CD14-positive monocyte (primary cell): Measurements from ENCODE around the gene SC5D. TPM values are rescaled to one million over a fixed set of nuclear protein-coding genes. Genes with fewer than 3 reads are reported as not detected.

Source experiments
- DNase-seq, 3 donors: peaks; one replicate each; pipeline ENCODE4 v3.0.0-alpha.2; 2011 to 2022
- H2AFZ ChIP-seq: 2 replicates; pipeline ENCODE4 v1.6.0; 2012; ENCODE audit warnings: mild to moderate bottlenecking, low read depth, low read length, inconsistent platforms; ENCODE audit not compliant: insufficient read depth, poor library complexity, severe bottlenecking
- H3K27ac ChIP-seq, 2 donors: 1 replicate in 1 of 2; 2 replicates in 1 of 2; pipeline ENCODE4 v1.5.1; 2012 to 2013; ENCODE audit warnings: low read length in 2 of 2, control low read depth in 1 of 2, inconsistent platforms in 1 of 2, low read depth in 1 of 2, mild to moderate bottlenecking in 1 of 2
- H3K27me3 ChIP-seq, 2 donors: one replicate each; pipeline versions ENCODE4 v1.6.0 to v1.6.1; 2011 to 2013; ENCODE audit warnings: low read length in 2 of 2; ENCODE audit not compliant: control insufficient read depth in 2 of 2, insufficient read depth in 2 of 2
- H3K36me3 ChIP-seq, 2 donors: replicated peaks in 1 of 2; 1 replicate in 1 of 2; 2 replicates in 1 of 2; pipeline versions ENCODE4 v1.5.1 to v1.6.1; 2012 to 2013; ENCODE audit warnings: low read length in 2 of 2, control low read depth in 1 of 2, inconsistent platforms in 1 of 2, mild to moderate bottlenecking in 1 of 2; ENCODE audit not compliant: insufficient read depth in 2 of 2, control insufficient read depth in 1 of 2
- H3K4me1 ChIP-seq, 2 donors: 1 replicate in 1 of 2; 2 replicates in 1 of 2; pipeline versions ENCODE4 v1.5.1 to v1.6.1; 2012 to 2013; ENCODE audit warnings: low read length in 2 of 2, control low read depth in 1 of 2, inconsistent platforms in 1 of 2, mild to moderate bottlenecking in 1 of 2, moderate library complexity in 1 of 2; ENCODE audit not compliant: insufficient read depth in 2 of 2, control insufficient read depth in 1 of 2
- H3K4me2 ChIP-seq: replicated peaks from 2 replicates; pipeline ENCODE3; 2012; ENCODE audit warnings: low read length, moderate library complexity, mild to moderate bottlenecking; ENCODE audit not compliant: poor library complexity, severe bottlenecking; ENCODE audit errors: extremely low read depth
- H3K4me3 ChIP-seq, 3 experiments: fragments of 200-600 bp in 1 of 3; sonication (generic) in 1 of 3; replicated peaks in 1 of 3; 1 replicate in 2 of 3; 2 replicates in 1 of 3; pipeline ENCODE4 v1.5.1; 2011 to 2013; ENCODE audit warnings: low read length in 3 of 3, mild to moderate bottlenecking in 3 of 3, control low read depth in 2 of 3, low read depth in 2 of 3, inconsistent platforms in 1 of 3, moderate library complexity in 1 of 3
- H3K79me2 ChIP-seq: 2 replicates; pipeline ENCODE4 v1.6.0; 2012; ENCODE audit warnings: mild to moderate bottlenecking, control low read depth, inconsistent platforms, low read length, moderate library complexity; ENCODE audit not compliant: insufficient read depth
- H3K9ac ChIP-seq: 2 replicates; pipeline ENCODE4 v1.6.0; 2017; ENCODE audit warnings: low read length, mild to moderate bottlenecking; ENCODE audit not compliant: insufficient read depth, poor library complexity, severe bottlenecking
- H3K9me3 ChIP-seq, 2 donors: replicated peaks in 1 of 2; 1 replicate in 1 of 2; 2 replicates in 1 of 2; pipeline versions ENCODE4 v1.5.1 to v1.6.1; 2012 to 2013; ENCODE audit warnings: low read length in 2 of 2, control low read depth in 1 of 2; ENCODE audit not compliant: control insufficient read depth in 1 of 2, insufficient read depth in 1 of 2
- H4K20me1 ChIP-seq: 2 replicates; pipeline ENCODE4 v1.6.0; 2012; ENCODE audit warnings: mild to moderate bottlenecking, low read length, control low read depth, moderate library complexity; ENCODE audit not compliant: insufficient read depth
- H3K27ac Mint-ChIP-seq, 7 donors: one replicate each; pipeline ENCODE4 v1.8.0; 2020; ENCODE audit warnings: mild to moderate bottlenecking in 7 of 7, mixed read lengths in 7 of 7, moderate library complexity in 6 of 7, inconsistent platforms in 2 of 7
- H3K27me3 Mint-ChIP-seq, 3 donors: one replicate each; pipeline ENCODE4 v1.8.0; 2021 to 2022; ENCODE audit warnings: low read depth in 3 of 3, mild to moderate bottlenecking in 3 of 3, mixed read lengths in 3 of 3, moderate library complexity in 3 of 3, inconsistent platforms in 1 of 3
- H3K36me3 Mint-ChIP-seq, 2 donors: one replicate each; pipeline ENCODE4 v1.8.0; 2020; ENCODE audit warnings: mixed read lengths in 2 of 2, inconsistent platforms in 1 of 2, mild to moderate bottlenecking in 1 of 2
- H3K4me1 Mint-ChIP-seq: one replicate; pipeline ENCODE4 v1.8.0; 2020; ENCODE audit warnings: mild to moderate bottlenecking, mixed read lengths
- H3K4me3 Mint-ChIP-seq, 2 donors: one replicate each; pipeline ENCODE4 v1.8.0; 2020; ENCODE audit warnings: mild to moderate bottlenecking in 2 of 2, mixed read lengths in 2 of 2, moderate library complexity in 1 of 2
- H3K9me3 Mint-ChIP-seq, 7 donors: one replicate each; pipeline ENCODE4 v1.8.0; 2020 to 2022; ENCODE audit warnings: mixed read lengths in 7 of 7, mild to moderate bottlenecking in 6 of 7, moderate library complexity in 6 of 7, inconsistent platforms in 2 of 7
- CTCF ChIP-seq: fragments of 200-600 bp; IDR thresholded peaks from one replicate; pipeline ENCODE4 v1.8.0; 2022; ENCODE audit warnings: antibody characterized with exemption, mild to moderate bottlenecking
- WGBS: methylation state at CpG from one replicate; pipeline ENCODE4 v1.1.5; 2013; ENCODE audit warnings: missing lambda C conversion rate; ENCODE audit not compliant: insufficient coverage; 5-methylcytosine and 5-hydroxymethylcytosine counted together
- intact Hi-C, 2 donors: fragments of 100-400 bp; cut with micrococcal nuclease; formaldehyde crosslinking; loops; one replicate each; pipeline versions ENCODE4 v1.15.0 to v1.15.1; 2023
- polyA plus RNA-seq, 3 donors: library from polyadenylated mRNA; depleted of rRNA in 1 of 3; unstranded in 2 of 3; stranded (reverse) in 1 of 3; fragments of 300-500 nt in 2 of 3; fragments of >200 nt in 1 of 3; fragmentation: Illumina TruSeq in 2 of 3; gene quantifications; 1 replicate in 2 of 3; 2 replicates in 1 of 3; pipeline ENCODE4 v1.2.3, GENCODE V29; 2012 to 2021

SC5D gene
- polyA plus RNA-seq, 3 donors, result 6.4 to 8.3 (median 8.3) TPM

GRCh38 chr11:121344824-121345223, 52.3 kb downstream of the SC5D start:
- Mint-ChIP-seq H3K4me1 (peaks cover 19% of the 10 kb centered on the region), H3K4me3 (no peak overlapping the region), H3K36me3 (no peaks in the 10 kb centered on the region), H3K27me3 (peaks cover 0 to 2% (median 1%) of the 10 kb centered on the region in 3 donors), H3K9me3 (peaks cover 0 to 2% (median 0%) of the 10 kb centered on the region in 7 donors), H3K27ac (peak overlapping the region in 1 of 7 donors; percentile 4)
- intact Hi-C loops, result no loop called here
- Histone ChIP-seq H3K4me2 (no peak overlapping the region), H3K27me3 (no peaks in the 10 kb centered on the region), H3K4me3 (no peak overlapping the region), H3K4me1 (peaks cover 18 to 22% of the 10 kb centered on the region in 2 donors), H3K79me2 (no peaks in the 10 kb centered on the region), H3K27ac (no peak overlapping the region), H3K36me3 (no peaks in the 10 kb centered on the region), H3K9ac (no peak overlapping the region), H3K9me3 (no peaks in the 10 kb centered on the region), H2AFZ (no peak overlapping the region), H4K20me1 (no peaks in the 10 kb centered on the region)
- no peak for DNase-seq
- no peak for TF ChIP-seq CTCF

- no peaks in the 10 kb centered on the region for H3K4me1 Mint-ChIP-seq
- DNase-seq, result no peak
- no peak overlapping the region for H3K4me3 Mint-ChIP-seq
- H3K4me2 ChIP-seq, result no peak overlapping the region
- H3K27ac Mint-ChIP-seq, result no peak overlapping the region
- H3K36me3 Mint-ChIP-seq, result no peaks in the 10 kb centered on the region
- no peak for TF ChIP-seq CTCF
- H2AFZ ChIP-seq, result no peak overlapping the region
- no peak overlapping the region for H3K9ac ChIP-seq
- no peaks in the 10 kb centered on the region for H3K36me3 ChIP-seq
- WGBS, result no CpG with 5 or more reads among the region's 2 CpGs
- no peak overlapping the region for H3K4me3 ChIP-seq
- peaks cover 0 to 2% (median 0%) of the 10 kb centered on the region in 3 donors for H3K27me3 Mint-ChIP-seq
- H3K79me2 ChIP-seq, result no peaks in the 10 kb centered on the region
- H3K4me1 ChIP-seq, result no peaks in the 10 kb centered on the region
- no peaks in the 10 kb centered on the region for H3K9me3 ChIP-seq
- intact Hi-C loops, result no loop called here
- H3K27me3 ChIP-seq, result no peaks in the 10 kb centered on the region
- H3K9me3 Mint-ChIP-seq, result peaks cover 0 to 2% (median 0%) of the 10 kb centered on the region in 7 donors
- no peak overlapping the region for H3K27ac ChIP-seq
- H4K20me1 ChIP-seq, result no peaks in the 10 kb centered on the region
Observed at GRCh38 chr11:121347094-121347493, 54.5 kb downstream of the SC5D start.
